SK-N-SH (cell line): ENCODE measurements around the gene CAPN7.

Experiments used
- POLR2AphosphoS5 ChIP-seq: IDR thresholded peaks from 2 replicates; pipeline ENCODE4 v1.6.1; 2012; ENCODE audit warnings: low read depth, low read length
- RAD21 ChIP-seq: IDR thresholded peaks from 2 replicates; pipeline ENCODE4 v1.6.1; 2012; ENCODE audit warnings: mild to moderate bottlenecking, low read length
- TCF12 ChIP-seq: IDR thresholded peaks from 2 replicates; pipeline ENCODE4 v1.4.0; 2012

- TF ChIP-seq POLR2AphosphoS5 = no peak
- no peak for TF ChIP-seq RAD21
- no peak for TF ChIP-seq TCF12
Observed at GRCh38 chr3:15290736-15291135, 84.7 kb downstream of the CAPN7 start.
